Lower lobe of right lung (tissue), 2 donors: ENCODE data around the gene PTBP2. TPM values are rescaled to one million over a fixed set of nuclear protein-coding genes. Genes with fewer than 3 reads are reported as not detected.

Experiments
- ATAC-seq, 2 donors: fragments of 200-7000 bp; cut with Tn5 transposase; one replicate each; pipeline ENCODE4 v1.9.1; 2020 to 2022; ENCODE audit warnings: mild to moderate bottlenecking in 2 of 2, moderate library complexity in 2 of 2
- DNase-seq: peaks from one replicate; pipeline ENCODE4 v3.0.0-alpha.2; 2020
- H3K27ac ChIP-seq: fragments of 200-600 bp; one replicate; pipeline ENCODE4 v1.8.0; 2022
- H3K27me3 ChIP-seq: fragments of 200-600 bp; one replicate; pipeline ENCODE4 v1.8.0; 2022; ENCODE audit warnings: low read depth
- H3K36me3 ChIP-seq: fragments of 200-600 bp; one replicate; pipeline ENCODE4 v1.8.0; 2022; ENCODE audit warnings: mild to moderate bottlenecking
- H3K4me1 ChIP-seq: fragments of 200-600 bp; one replicate; pipeline ENCODE4 v1.8.0; 2022
- H3K4me3 ChIP-seq: fragments of 200-600 bp; one replicate; pipeline ENCODE4 v1.8.0; 2022; ENCODE audit warnings: mild to moderate bottlenecking
- H3K9me3 ChIP-seq: fragments of 200-600 bp; one replicate; pipeline ENCODE4 v1.8.0; 2022
- intact Hi-C: fragments of 100-400 bp; cut with DNase I; formaldehyde crosslinking; loops from one replicate; pipeline ENCODE4 v1.11.0; 2022
- total RNA-seq: library from RNA; stranded (reverse); fragmentation: NEBNext Ultra II Directional; extraction: Animal tissue kit (Norgen Biotek cat#: 25700); gene quantifications from one replicate; pipeline ENCODE4 v1.2.1, GENCODE V29; 2021
- TF ChIP-seq, protein P1 (sequence below): fragments of 200-600 bp; IDR thresholded peaks from one replicate; pipeline ENCODE4 v1.8.0; 2022; ENCODE audit warnings: antibody characterized with exemption, mild to moderate bottlenecking
- donor health status: DM: no; HTN: yes; CAD: no; lungs with severe emphysema.

Gene PTBP2
- total RNA-seq, 1 donor from 2014 or later, result 12.8 TPM

DNA sequence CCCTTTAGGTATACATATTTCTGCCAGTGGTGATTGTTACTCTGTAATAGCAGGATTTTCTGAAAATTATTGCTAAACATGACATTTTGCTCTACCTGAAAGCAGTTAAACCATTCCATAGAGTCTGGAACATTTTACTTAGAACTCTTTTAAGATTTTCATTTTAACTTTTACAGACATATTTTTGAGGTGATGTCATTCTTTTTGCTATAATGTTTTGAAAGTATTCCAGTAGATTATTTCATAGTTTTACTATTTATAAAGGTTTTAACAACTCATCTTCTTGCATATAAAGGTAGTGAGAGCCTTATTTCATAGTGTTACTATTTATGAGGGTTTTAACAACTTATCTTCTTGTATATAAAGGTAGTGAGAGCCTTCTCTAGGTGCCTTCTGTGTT is 42.9 kb downstream of the PTBP2 start:
- Histone ChIP-seq H3K9me3 (no peaks in the 10 kb centered on the region), H3K36me3 (no peaks in the 10 kb centered on the region), H3K27ac (no peak overlapping the region), H3K4me1 (no peaks in the 10 kb centered on the region), H3K27me3 (no peaks in the 10 kb centered on the region), H3K4me3 (no peak overlapping the region)
- intact Hi-C loops, result no loop called here
- DNase-seq, result no peak
- TF ChIP-seq, protein P1, sequence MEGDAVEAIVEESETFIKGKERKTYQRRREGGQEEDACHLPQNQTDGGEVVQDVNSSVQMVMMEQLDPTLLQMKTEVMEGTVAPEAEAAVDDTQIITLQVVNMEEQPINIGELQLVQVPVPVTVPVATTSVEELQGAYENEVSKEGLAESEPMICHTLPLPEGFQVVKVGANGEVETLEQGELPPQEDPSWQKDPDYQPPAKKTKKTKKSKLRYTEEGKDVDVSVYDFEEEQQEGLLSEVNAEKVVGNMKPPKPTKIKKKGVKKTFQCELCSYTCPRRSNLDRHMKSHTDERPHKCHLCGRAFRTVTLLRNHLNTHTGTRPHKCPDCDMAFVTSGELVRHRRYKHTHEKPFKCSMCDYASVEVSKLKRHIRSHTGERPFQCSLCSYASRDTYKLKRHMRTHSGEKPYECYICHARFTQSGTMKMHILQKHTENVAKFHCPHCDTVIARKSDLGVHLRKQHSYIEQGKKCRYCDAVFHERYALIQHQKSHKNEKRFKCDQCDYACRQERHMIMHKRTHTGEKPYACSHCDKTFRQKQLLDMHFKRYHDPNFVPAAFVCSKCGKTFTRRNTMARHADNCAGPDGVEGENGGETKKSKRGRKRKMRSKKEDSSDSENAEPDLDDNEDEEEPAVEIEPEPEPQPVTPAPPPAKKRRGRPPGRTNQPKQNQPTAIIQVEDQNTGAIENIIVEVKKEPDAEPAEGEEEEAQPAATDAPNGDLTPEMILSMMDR, result no peak
- ATAC-seq, result no peak

DNA sequence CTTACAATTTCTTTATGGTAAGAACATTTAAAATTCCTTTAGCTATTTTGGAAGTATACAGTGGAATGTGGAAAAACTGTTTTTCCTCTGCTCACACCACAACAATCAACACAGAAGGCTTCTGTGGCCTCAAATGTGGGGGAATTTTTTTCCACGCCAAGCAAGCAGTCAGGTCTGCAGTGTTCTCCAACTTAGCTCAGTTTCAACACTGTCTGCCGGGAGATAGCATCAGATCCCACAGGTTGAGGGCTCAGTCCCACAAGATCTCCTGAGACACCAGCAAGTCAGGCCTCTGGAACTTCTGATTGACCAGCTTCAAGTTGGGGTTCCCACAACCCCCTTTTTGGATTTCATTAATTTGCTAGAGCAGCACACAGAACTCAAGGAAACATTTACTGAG is 50.3 kb downstream of the PTBP2 start:
- Histone ChIP-seq H3K4me3 (no peak overlapping the region), H3K4me1 (no peaks in the 10 kb centered on the region), H3K27ac (no peak overlapping the region), H3K9me3 (no peaks in the 10 kb centered on the region), H3K27me3 (no peaks in the 10 kb centered on the region), H3K36me3 (peaks cover 31% of the 10 kb centered on the region)
- intact Hi-C loops, result no loop called here
- DNase-seq (no peak), ATAC-seq (no peak)
- TF ChIP-seq, protein P1, result no peak

DNA sequence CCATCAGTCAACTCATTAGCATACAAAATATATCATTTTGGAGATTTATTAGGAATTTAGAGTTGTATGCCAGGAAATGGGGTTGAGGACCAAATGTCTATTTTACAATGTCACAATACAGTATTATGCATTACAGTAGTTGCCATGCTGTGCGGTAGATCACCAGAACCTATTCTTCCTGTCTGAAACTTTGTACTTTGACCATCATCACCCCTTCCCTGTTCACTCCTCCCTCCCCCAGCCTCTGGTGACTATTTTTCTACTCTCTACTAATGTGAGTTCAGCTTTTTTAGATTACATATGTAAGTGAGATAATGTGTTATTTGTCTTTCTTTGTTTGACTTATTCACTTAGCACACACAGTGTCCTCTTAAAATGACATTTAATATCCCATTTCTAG is 50.8 kb downstream of the PTBP2 start:
- Histone ChIP-seq H3K9me3 (no peaks in the 10 kb centered on the region), H3K4me3 (no peak overlapping the region), H3K36me3 (peaks cover 36% of the 10 kb centered on the region), H3K27ac (no peak overlapping the region), H3K4me1 (no peaks in the 10 kb centered on the region), H3K27me3 (no peaks in the 10 kb centered on the region)
- intact Hi-C loops, result no loop called here
- TF ChIP-seq, protein P1, result no peak
- ATAC-seq, result no peak
- no peak for DNase-seq

DNA sequence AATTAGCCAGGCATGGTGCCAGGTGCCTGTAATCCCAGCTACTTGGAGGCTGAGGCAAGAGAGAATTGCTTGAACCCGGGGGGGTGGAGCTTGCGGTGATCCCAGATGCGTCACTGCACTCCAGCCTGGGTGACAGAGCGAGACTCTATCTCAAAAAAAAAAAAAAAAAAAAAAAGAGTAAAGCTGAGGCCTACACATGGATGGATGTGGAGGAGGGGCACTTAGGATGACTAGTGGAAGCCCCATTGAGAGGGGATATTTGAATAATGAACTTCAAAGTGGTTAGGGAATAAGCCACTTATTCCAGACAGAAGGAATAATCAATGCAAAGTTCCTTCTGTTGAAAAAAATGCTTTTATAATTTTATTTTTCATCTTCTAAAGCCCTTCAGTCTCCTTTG is 51.4 kb downstream of the PTBP2 start:
- no peak overlapping the region for H3K27ac ChIP-seq
- intact Hi-C loops, result no loop called here
- H3K9me3 ChIP-seq, result no peaks in the 10 kb centered on the region
- H3K36me3 ChIP-seq, result peaks cover 40% of the 10 kb centered on the region
- H3K4me3 ChIP-seq, result no peak overlapping the region
- H3K4me1 ChIP-seq, result no peaks in the 10 kb centered on the region
- DNase-seq (no peak), ATAC-seq (no peak)
- TF ChIP-seq, protein P1, result no peak
- no peaks in the 10 kb centered on the region for H3K27me3 ChIP-seq

DNA sequence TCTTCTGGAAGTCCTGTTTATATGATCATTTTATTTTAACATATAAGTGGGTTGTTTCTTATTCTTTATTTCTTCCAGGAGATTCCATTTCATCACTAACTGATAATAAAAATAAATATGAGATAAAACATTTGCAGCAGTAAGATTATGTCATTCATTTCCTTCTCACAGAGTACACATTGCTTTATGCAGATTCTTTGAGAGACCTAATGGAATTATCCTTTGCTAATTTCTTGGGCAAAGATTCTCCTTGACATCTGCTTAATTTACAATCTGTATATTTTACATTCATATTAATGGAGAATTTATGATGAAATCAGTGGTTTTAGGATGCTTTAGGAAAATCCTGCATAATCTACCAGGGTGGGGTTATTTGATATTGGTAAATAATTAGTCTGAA is 60.6 kb downstream of the PTBP2 start:
- Histone ChIP-seq H3K36me3 (peaks cover 81% of the 10 kb centered on the region), H3K27ac (no peak overlapping the region), H3K27me3 (no peaks in the 10 kb centered on the region), H3K4me1 (no peaks in the 10 kb centered on the region), H3K4me3 (no peak overlapping the region), H3K9me3 (no peaks in the 10 kb centered on the region)
- no peak for DNase-seq
- TF ChIP-seq, protein P1, result no peak
- ATAC-seq, result no peak
- intact Hi-C loops, result no loop called here

DNA sequence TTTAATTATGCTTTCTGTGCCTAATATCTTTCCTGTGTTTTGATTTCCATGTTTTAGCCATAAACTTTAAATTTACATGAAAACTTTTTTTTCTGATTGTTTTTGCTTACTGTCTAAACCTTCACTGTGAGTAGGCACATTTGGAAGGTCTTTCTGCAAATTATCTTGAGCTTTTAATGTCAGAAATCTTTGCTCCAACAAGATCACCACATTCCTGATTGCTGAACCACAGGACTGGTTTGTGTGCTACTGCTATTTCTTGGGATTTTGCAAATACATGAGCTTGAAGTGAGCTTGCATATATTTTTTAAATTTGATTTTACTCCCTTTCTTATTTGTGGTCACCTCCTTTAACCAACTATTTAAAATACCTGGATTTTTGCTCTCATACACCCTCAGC is 61.3 kb downstream of the PTBP2 start:
- TF ChIP-seq, protein P1, result no peak
- no peak overlapping the region for H3K27ac ChIP-seq
- DNase-seq (no peak), ATAC-seq (no peak)
- no peaks in the 10 kb centered on the region for H3K27me3 ChIP-seq
- H3K36me3 ChIP-seq, result peaks cover 79% of the 10 kb centered on the region
- H3K4me1 ChIP-seq, result no peaks in the 10 kb centered on the region
- H3K9me3 ChIP-seq, result no peaks in the 10 kb centered on the region
- no peak overlapping the region for H3K4me3 ChIP-seq
- intact Hi-C loops, result no loop called here
